Osteocyte (in vitro differentiated cells): ENCODE measurements around the gene KRT80. TPM values are rescaled to one million over a fixed set of nuclear protein-coding genes. Genes with fewer than 3 reads are reported as not detected.
A peak's percentile ranks its signal among the peaks of the same experiment; 100 is the strongest.

Experiments used
- DNase-seq: peaks from one replicate; pipeline ENCODE4 v3.0.0; 2021; ENCODE audit warnings: mixed read lengths; ENCODE audit not compliant: unreplicated experiment; ENCODE audit errors: extremely low spot score
- H3K27ac Mint-ChIP-seq: one replicate; pipeline ENCODE4 v1.8.0; 2021; ENCODE audit warnings: mild to moderate bottlenecking, mixed read lengths; ENCODE audit not compliant: unreplicated experiment
- H3K27me3 Mint-ChIP-seq: one replicate; pipeline ENCODE4 v1.8.0; 2021; ENCODE audit warnings: mixed read lengths; ENCODE audit not compliant: unreplicated experiment
- H3K36me3 Mint-ChIP-seq: one replicate; pipeline ENCODE4 v1.8.0; 2021; ENCODE audit warnings: mixed read lengths; ENCODE audit not compliant: unreplicated experiment
- H3K4me1 Mint-ChIP-seq: one replicate; pipeline ENCODE4 v1.8.0; 2021; ENCODE audit warnings: mixed read lengths; ENCODE audit not compliant: unreplicated experiment
- H3K4me3 Mint-ChIP-seq: one replicate; pipeline ENCODE4 v1.8.0; 2021; ENCODE audit warnings: mild to moderate bottlenecking, moderate library complexity, mixed read lengths; ENCODE audit not compliant: unreplicated experiment
- H3K9me3 Mint-ChIP-seq: one replicate; pipeline ENCODE4 v1.8.0; 2021; ENCODE audit warnings: mixed read lengths; ENCODE audit not compliant: unreplicated experiment
- CTCF ChIP-seq: fragments of 200-600 bp; sonication (generic); IDR thresholded peaks from 2 replicates; pipeline ENCODE4 v1.5.0; 2021; ENCODE audit warnings: antibody characterized with exemption, mild to moderate bottlenecking, moderate library complexity
- total RNA-seq: library from RNA; stranded (reverse); gene quantifications from 2 replicates; pipeline ENCODE4 v1.2.1, GENCODE V29; 2021

Gene KRT80
- total RNA-seq, 1 donor from 2014 or later, result 9.9 TPM

GRCh38 chr12:52172956-52173355, 18.9 kb downstream of the KRT80 start:
- DNase-seq, result no peak
- no peaks in the 10 kb centered on the region for H3K9me3 Mint-ChIP-seq
- peaks cover 56% of the 10 kb centered on the region for H3K4me1 Mint-ChIP-seq
- no peak for TF ChIP-seq CTCF
- no peaks in the 10 kb centered on the region for H3K36me3 Mint-ChIP-seq
- no peaks in the 10 kb centered on the region for H3K27me3 Mint-ChIP-seq
- no peak overlapping the region for H3K4me3 Mint-ChIP-seq
- H3K27ac Mint-ChIP-seq, result no peak overlapping the region

- Mint-ChIP-seq H3K36me3 (no peaks in the 10 kb centered on the region), H3K4me3 (no peak overlapping the region), H3K27me3 (no peaks in the 10 kb centered on the region), H3K9me3 (no peaks in the 10 kb centered on the region), H3K4me1 (peaks cover 53% of the 10 kb centered on the region), H3K27ac (no peak overlapping the region)
- TF ChIP-seq CTCF, result peak; percentile 44
- no peak for DNase-seq
Observed at GRCh38 chr12:52171950-52172512, 19.8 kb downstream of the KRT80 start.

DNA sequence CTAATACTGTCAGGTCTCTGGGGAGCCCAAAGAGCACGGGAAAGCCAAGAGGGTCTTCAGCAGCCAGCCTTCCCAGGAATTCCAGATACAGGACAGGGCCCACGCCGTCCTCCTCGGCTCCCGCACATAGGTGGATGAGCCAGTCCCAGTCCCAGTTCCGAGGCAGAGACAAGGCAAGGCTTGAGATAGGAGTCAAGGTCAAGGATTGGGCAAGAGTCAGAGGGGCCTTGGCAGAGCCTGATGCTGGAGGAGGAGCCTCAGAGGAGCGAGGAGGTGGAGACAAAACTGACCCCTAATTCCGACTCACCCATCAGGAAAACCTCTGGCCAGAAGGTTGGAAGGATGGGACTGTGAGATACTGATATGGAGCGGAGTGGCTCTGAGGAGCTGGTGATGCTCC, 21.0 kb downstream of the KRT80 start:
- no peak for DNase-seq
- Mint-ChIP-seq H3K9me3 (no peaks in the 10 kb centered on the region), H3K36me3 (no peaks in the 10 kb centered on the region), H3K4me1 (peaks cover 50% of the 10 kb centered on the region), H3K27me3 (no peaks in the 10 kb centered on the region), H3K4me3 (no peak overlapping the region), H3K27ac (peak overlapping the region; percentile 35)
- no peak for TF ChIP-seq CTCF

GRCh38 chr12:52169886-52170285, 21.9 kb downstream of the KRT80 start:
- peak overlapping the region; percentile 18 for H3K27ac Mint-ChIP-seq
- H3K36me3 Mint-ChIP-seq, result no peaks in the 10 kb centered on the region
- TF ChIP-seq CTCF, result no peak
- H3K4me3 Mint-ChIP-seq, result no peak overlapping the region
- no peaks in the 10 kb centered on the region for H3K27me3 Mint-ChIP-seq
- peaks cover 47% of the 10 kb centered on the region for H3K4me1 Mint-ChIP-seq
- no peak for DNase-seq
- no peaks in the 10 kb centered on the region for H3K9me3 Mint-ChIP-seq

GRCh38 chr12:52168019-52168717, 23.6 kb downstream of the KRT80 start:
- H3K4me1 Mint-ChIP-seq, result peaks cover 62% of the 10 kb centered on the region
- TF ChIP-seq CTCF, result no peak
- no peak overlapping the region for H3K4me3 Mint-ChIP-seq
- H3K27me3 Mint-ChIP-seq, result no peaks in the 10 kb centered on the region
- H3K27ac Mint-ChIP-seq, result peak overlapping the region; percentile 57
- H3K36me3 Mint-ChIP-seq, result no peaks in the 10 kb centered on the region
- no peak for DNase-seq
- no peaks in the 10 kb centered on the region for H3K9me3 Mint-ChIP-seq
